Activated naive CD4-positive, alpha-beta T cell treated with Interleukin-2 at 50 U/mL for 16 hours (primary cell): Measurements from ENCODE around the gene XIST.
"Not testable (repeated sequence)": the region's sequence is repeated elsewhere in the genome, so short reads cannot be mapped to it uniquely, and the experiment has no call there.

Experiments used
- DNase-seq: peaks from one replicate; pipeline ENCODE4 v3.0.0-alpha.2; 2020

The XIST gene

GRCh38 chrX:73852467-73852866, at the start of gene XIST:
TSS of gene XIST (minus strand) at chrX:73852714.
- DNase-seq = no peak

GRCh38 chrX:73898315-73898714, 45.8 kb upstream of the XIST start:
- not testable (repeated sequence) for DNase-seq

- DNase-seq = not testable (repeated sequence)
Measured at GRCh38 chrX:73892515-73893090, 40.1 kb upstream of the XIST start.

- DNase-seq = not testable (repeated sequence)
Measured at GRCh38 chrX:73882260-73882659, 29.7 kb upstream of the XIST start.

DNA sequence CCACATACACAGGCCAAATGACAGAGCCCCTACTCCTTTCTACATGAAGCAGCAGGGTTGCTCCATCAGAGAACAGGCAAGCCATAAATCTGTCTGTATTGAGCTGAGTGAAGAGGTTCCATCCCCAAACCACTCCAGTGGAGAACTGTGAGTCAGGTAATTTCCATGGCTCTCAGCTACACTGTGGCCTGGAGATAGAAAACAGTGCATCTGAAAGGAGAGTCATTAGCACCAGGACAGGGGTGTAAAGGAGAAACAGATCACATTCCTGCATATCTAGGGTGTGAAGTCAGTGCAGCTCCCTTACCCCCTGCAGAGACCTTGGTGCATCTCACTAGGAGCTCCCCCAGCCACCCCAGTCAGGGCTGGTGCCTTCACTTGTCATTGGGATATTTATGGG, 25.2 kb upstream of the XIST start:
- no peak for DNase-seq

DNA sequence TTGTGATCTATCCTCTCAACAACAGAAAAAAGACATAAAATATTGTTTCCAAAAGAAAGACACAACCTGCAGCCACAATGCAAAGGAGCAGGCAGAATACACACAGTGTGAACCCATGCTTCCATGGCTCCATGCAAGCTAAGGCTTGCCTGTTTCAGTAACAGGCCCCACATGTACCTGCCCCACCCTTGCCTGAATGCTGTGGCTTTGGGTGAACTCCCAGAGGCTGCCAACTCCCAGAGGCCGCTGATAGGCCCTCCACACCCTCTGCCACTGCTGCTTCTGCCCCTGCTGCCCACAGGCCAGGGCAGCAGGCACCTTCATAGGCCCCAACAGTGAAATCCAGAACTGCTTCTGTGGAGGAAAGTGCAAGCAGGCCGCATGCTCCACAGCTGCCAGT, 24.4 kb upstream of the XIST start:
- no peak for DNase-seq

GRCh38 chrX:73868916-73869315, 16.4 kb upstream of the XIST start:
- DNase-seq = no peak

GRCh38 chrX:73867144-73867543, 14.6 kb upstream of the XIST start:
- no peak for DNase-seq

DNA sequence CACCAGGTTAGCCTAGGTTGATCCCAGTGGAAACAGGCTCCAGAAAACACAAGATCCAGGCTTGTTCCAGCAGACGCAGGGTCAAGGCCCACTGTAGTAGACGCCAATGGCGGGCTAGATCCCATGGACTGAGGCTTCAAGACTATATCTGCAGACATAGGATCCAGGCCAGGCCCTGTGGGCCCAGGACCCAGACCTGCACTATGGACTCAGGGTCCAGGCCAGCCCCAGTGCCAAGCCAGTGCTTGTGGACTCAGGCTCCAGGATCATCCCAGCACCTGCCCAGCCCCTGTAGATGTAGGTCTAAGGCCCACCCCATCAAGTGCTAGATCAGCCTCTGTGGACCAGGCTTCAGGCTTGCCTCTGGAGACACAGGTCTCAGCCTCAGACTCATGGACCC, 11.3 kb upstream of the XIST start:
- no peak for DNase-seq

DNA sequence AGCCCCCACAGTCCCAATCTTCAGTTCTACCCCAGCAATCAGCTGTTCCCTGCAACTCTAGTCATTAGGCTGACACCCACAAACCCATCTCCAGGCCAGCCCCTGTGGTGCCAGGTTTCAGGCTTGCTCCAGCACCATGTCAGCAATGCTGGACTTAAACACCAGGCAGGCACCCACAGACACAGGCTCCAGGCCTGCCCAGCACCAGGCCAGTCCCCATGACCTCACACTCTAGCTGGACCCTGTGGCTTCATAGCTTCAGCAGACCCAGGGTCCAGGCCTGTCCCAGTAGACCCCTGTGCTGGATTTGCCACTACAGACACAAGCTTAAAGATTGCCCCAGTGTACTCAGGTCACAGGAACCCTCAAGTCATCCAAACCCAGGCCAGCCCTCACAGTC, 10.8 kb upstream of the XIST start:
- no peak for DNase-seq

DNA sequence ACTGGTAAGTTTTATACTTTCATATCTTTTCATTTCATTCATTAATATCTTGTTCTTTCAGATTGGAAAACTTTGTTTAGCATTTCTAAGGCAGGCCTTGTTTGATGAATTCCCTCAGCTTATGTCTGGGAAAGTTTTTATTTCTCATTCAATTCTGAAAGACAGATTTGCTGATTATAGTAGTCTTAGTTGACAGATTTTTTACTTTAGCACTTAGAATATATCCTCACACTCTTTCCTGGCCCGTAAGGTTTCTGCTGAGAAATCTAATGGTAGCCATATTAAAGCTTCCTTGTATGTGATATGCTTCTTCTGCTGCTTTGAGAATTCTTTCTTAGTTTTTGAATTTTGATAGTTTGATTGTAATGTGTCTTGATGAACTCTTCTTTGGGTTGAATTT, 7.1 kb upstream of the XIST start:
- no peak for DNase-seq

DNA sequence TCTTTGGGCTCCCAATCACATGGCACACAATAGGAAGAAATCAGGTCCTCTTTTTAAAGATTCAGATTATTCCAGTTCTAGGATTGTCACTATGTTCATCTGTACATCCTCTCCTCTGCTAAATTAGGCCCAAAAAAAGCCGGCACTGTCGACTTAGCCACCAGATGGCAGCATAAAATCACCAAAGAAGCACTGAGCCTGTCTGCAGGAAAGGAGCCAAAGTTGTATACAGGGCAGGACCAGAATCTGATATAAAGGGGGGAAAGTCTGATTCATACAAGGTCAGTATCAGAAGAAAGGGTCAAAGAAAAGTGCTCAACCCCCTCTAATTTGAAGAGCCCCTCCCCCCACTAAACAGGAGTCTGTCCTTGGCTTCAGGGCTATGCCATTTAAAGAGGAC, 3.0 kb upstream of the XIST start:
- DNase-seq = peak; percentile 56

- DNase-seq = no peak
Measured at GRCh38 chrX:73852022-73852421, 492 bp downstream of the XIST start.

DNA sequence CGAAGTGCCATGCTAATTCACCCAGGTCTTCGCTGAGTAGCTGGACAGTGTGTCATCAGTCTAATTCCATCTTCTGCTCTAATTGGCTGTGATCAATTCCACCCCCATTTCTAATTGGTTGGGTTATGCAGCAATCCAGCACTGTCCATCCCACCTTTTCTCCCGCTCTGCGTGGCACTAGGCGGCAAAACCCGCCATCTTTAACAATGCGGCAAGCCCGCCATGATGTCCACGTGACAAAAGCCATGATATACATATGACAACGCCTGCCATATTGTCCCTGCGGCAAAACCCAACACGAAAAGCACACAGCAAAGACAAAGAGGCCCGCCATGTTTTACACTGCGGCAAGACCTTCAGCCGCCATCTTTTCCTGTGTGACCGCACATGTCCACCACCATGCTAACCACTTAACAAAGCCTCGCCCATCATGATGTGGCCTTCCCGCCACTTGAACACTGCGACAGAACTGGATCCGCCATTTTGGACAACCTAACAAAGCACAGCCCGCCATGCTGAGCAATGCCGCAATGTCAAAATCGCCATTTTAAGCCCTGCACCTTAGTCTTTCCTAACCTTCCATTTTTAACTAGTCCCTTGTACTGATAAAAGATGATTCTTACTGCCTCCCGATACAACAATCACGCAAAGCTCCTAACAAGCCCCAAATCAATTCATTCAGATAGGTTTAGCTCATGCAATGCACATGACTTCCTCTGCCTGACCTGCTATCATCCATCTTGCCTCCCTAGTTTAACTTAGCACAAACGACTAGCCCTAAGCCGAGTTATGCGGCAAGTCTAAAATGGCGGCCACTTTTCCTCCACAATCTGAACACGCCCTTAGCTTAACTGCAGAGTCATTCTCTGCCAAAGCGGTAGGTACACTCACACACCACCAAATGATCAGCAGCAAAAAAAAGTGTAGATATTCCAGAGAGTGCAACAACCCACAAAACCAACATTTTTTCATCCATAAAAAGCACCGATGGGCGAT, 1.2 kb downstream of the XIST start:
- no peak for DNase-seq

DNA sequence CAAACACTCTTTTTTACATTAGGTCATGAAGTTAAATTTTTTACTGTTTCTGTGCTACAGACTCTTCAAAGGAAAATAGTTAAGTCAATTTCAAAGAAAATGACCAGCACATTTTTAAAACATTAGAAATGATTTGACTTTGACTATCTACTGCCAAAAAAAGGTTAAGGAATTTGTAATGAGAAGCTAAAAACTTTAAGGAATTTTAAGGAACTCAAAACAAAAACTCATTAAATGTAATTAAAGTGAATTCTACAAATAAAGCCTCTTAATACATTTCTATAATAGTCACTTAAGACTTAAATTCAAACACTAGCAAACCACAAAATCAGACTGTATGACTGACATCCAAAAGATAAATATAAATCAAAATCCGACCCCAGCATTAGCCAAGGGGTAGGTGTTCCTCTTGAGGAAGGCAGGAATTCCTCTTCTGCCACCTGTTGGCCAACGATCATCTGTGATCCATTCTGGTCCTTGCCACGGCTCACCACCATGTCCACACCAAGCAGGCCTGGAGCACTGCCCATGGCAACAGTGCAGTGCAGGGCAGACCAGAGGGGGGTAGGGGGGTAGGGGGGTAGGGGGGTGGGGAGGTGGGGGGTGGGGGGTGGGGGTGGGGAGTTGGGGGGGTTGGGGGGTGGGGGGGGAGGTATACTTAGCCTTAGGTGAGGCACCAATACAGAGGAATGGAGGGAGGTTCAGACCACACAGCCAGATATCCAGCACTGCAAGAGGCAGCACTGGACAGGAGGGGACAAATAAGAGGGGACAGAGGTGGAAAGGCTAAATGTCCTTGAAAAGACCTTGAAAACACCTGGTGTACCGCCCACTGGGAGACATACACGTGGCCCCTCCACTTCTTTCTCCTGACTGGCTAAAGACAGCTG, 2.1 kb downstream of the XIST start:
- DNase-seq = no peak

DNA sequence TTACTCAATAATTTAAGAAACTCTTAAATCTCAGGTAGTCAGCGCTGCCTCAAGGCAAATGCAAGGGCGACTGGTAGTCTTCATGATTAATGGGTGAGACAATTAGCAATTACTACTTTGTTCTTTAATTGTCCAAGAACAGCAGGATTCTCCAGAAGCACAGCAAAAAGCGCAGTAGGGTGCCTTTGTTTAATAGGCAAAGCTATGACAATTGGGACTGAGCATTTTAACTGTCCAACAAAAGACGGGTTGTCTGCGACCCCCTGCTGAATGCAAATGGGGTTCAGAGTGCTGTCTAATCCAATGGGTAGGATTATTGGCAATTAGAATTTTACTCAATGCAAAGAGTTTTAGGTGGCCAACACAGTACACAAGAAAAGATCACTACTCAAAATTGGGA, 3.4 kb downstream of the XIST start:
- no peak for DNase-seq

DNA sequence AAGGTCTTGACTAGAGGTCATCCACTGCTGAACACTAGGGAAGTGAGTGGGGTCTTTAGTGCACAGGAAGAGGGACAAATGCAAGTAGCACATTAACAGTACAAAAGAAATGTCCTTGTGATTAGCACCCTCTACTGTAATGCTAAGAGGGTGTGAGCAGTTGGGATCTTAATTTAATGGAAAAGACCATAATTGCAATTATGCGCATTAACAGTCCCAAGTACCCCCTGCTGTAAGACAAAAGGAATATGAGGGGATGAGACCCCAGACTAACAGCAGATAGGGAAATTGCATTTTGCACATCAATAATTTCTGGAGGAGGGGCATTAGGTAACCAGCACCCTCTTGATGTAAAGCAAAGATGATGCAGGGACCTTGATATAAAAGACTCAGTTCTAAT, 4.5 kb downstream of the XIST start:
- no peak for DNase-seq

GRCh38 chrX:73847100-73847499, 5.4 kb downstream of the XIST start:
- DNase-seq = no peak

GRCh38 chrX:73842541-73843234, 9.8 kb downstream of the XIST start:
- DNase-seq = no peak

- DNase-seq = no peak
Measured at GRCh38 chrX:73841337-73841736, 11.2 kb downstream of the XIST start.

- no peak for DNase-seq
Measured at GRCh38 chrX:73840120-73840924, 12.2 kb downstream of the XIST start.

- DNase-seq = no peak
Measured at GRCh38 chrX:73839152-73839551, 13.4 kb downstream of the XIST start.
